Uterus (tissue), 4 donors: ENCODE data around the gene TMEM74B. TPM values are rescaled to one million over a fixed set of nuclear protein-coding genes. Genes with fewer than 3 reads are reported as not detected.

ENCODE experiments used
- DNase-seq, 2 donors: peaks; one replicate each; pipeline ENCODE4 v3.0.0-alpha.2; 2019 to 2020
- H3K27ac ChIP-seq, 2 donors: fragments of 200-600 bp; sonication (generic); 1 replicate in 1 of 2; 2 replicates in 1 of 2; pipeline ENCODE4 v1.5.1; 2016 to 2018
- H3K27me3 ChIP-seq, 2 donors: fragments of 200-600 bp; sonication (generic); one replicate each; pipeline ENCODE4 v1.5.1; 2018 to 2019; ENCODE audit warnings: control low read depth in 1 of 2
- H3K36me3 ChIP-seq, 2 donors: fragments of 200-600 bp; sonication (generic); one replicate each; pipeline ENCODE4 v1.5.1; 2019; ENCODE audit warnings: control low read depth in 1 of 2
- H3K4me1 ChIP-seq, 2 donors: fragments of 200-600 bp; sonication (generic); one replicate each; pipeline ENCODE4 v1.5.1; 2018 to 2019; ENCODE audit warnings: control low read depth in 1 of 2
- H3K4me3 ChIP-seq, 2 donors: fragments of 200-600 bp; sonication (generic); 1 replicate in 1 of 2; 2 replicates in 1 of 2; pipeline ENCODE4 v1.5.1; 2018 to 2019; ENCODE audit warnings: mild to moderate bottlenecking in 1 of 2
- H3K9me3 ChIP-seq, 2 donors: fragments of 200-600 bp; sonication (generic); one replicate each; pipeline ENCODE4 v1.5.1; 2019; ENCODE audit warnings: control low read depth in 1 of 2
- CTCF ChIP-seq, 4 experiments: fragments of 200-600 bp in 2 of 4; fragments of 450-650 bp in 2 of 4; sonication (generic) in 2 of 4; IDR thresholded peaks; one replicate each; pipeline ENCODE4 v1.5.1; 2016 to 2019; ENCODE audit warnings: antibody characterized with exemption in 4 of 4, mild to moderate bottlenecking in 2 of 4, moderate library complexity in 1 of 4
- POLR2A ChIP-seq, 2 donors: fragments of 450-650 bp; IDR thresholded peaks; one replicate each; pipeline ENCODE4 v1.6.1; 2016; ENCODE audit warnings: antibody characterized with exemption in 2 of 2, mild to moderate bottlenecking in 1 of 2, moderate library complexity in 1 of 2
- intact Hi-C: fragments of 100-400 bp; cut with DNase I; formaldehyde crosslinking; loops from one replicate; pipeline ENCODE4 v1.15.1; 2023; ENCODE audit warnings: low total_unique reads
- total RNA-seq, 4 donors: library from RNA; depleted of rRNA in 3 of 4; stranded (reverse); fragments of >200 nt in 3 of 4; gene quantifications; one replicate each; pipeline versions ENCODE4 v1.1.0 to v1.2.4, GENCODE V29; 2014 to 2023
- donor health status: DM: yes; HTN: yes; CAD: no.

The TMEM74B gene
- total RNA-seq, 4 donors from 2014 or later, result 0.49 to 2.0 (median 1.9) TPM; not detected in 1

GRCh38 chr20:1134836-1135235, 49.9 kb downstream of the TMEM74B start:
- Histone ChIP-seq H3K36me3 (no peaks in the 10 kb centered on the region), H3K4me1 (no peaks in the 10 kb centered on the region), H3K4me3 (no peak overlapping the region), H3K9me3 (no peaks in the 10 kb centered on the region), H3K27ac (no peak overlapping the region), H3K27me3 (no peaks in the 10 kb centered on the region)
- intact Hi-C loops, result no loop called here
- DNase-seq, result no peak
- TF ChIP-seq POLR2A (IDR thresholded peaks at IDR 0.05), result no peak
- no peak for TF ChIP-seq CTCF (IDR thresholded peaks at IDR 0.05)

GRCh38 chr20:1134355-1134754, 50.4 kb downstream of the TMEM74B start:
- H3K9me3 ChIP-seq, result no peaks in the 10 kb centered on the region
- H3K36me3 ChIP-seq, result no peaks in the 10 kb centered on the region
- intact Hi-C loops, result no loop called here
- no peaks in the 10 kb centered on the region for H3K27me3 ChIP-seq
- no peak for TF ChIP-seq CTCF (IDR thresholded peaks at IDR 0.05)
- no peak for TF ChIP-seq POLR2A (IDR thresholded peaks at IDR 0.05)
- H3K4me1 ChIP-seq, result no peaks in the 10 kb centered on the region
- no peak overlapping the region for H3K4me3 ChIP-seq
- no peak for DNase-seq
- no peak overlapping the region for H3K27ac ChIP-seq

- no peak overlapping the region for H3K27ac ChIP-seq
- H3K36me3 ChIP-seq, result no peaks in the 10 kb centered on the region
- H3K27me3 ChIP-seq, result no peaks in the 10 kb centered on the region
- no peak for TF ChIP-seq POLR2A (IDR thresholded peaks at IDR 0.05)
- TF ChIP-seq CTCF (IDR thresholded peaks at IDR 0.05), result no peak
- intact Hi-C loops, result no loop called here
- no peaks in the 10 kb centered on the region for H3K9me3 ChIP-seq
- no peak for DNase-seq
- no peak overlapping the region for H3K4me3 ChIP-seq
- no peaks in the 10 kb centered on the region for H3K4me1 ChIP-seq
Observed at GRCh38 chr20:1131354-1131753, 53.4 kb downstream of the TMEM74B start.

GRCh38 chr20:1130847-1131246, 53.9 kb downstream of the TMEM74B start:
- Histone ChIP-seq H3K27me3 (no peaks in the 10 kb centered on the region), H3K4me1 (no peaks in the 10 kb centered on the region), H3K4me3 (no peak overlapping the region), H3K27ac (no peak overlapping the region), H3K9me3 (no peaks in the 10 kb centered on the region), H3K36me3 (no peaks in the 10 kb centered on the region)
- intact Hi-C loops, result no loop called here
- no peak for DNase-seq
- TF ChIP-seq POLR2A (IDR thresholded peaks at IDR 0.05), result no peak
- no peak for TF ChIP-seq CTCF (IDR thresholded peaks at IDR 0.05)

Other genes with a start within 250 kb of the TMEM74B start
- under 1 TPM in 1 of 4 donors, not detected in 3; 0.67 TPM for gene RSPO4, start 182.7 kb downstream of the TMEM74B start, total RNA-seq
- 10 to 100 TPM; 11.5 to 91.6 (median 54.5) TPM for gene PSMF1, start 66.4 kb downstream of the TMEM74B start, total RNA-seq
- gene C20orf202, start 18.5 kb upstream of the TMEM74B start, total RNA-seq, result under 1 TPM in 2 of 4 donors, not detected in 2; 0.73 to 0.83 TPM
- gene RAD21L1, start 41.1 kb upstream of the TMEM74B start, total RNA-seq, result not detected
- 10 to 100 TPM in 1 of 4 donors, 1 to 10 TPM in 3; 2.1 to 14.0 (median 4.5) TPM for gene SNPH, start 81.3 kb upstream of the TMEM74B start, total RNA-seq
- gene SDCBP2, start 144.2 kb upstream of the TMEM74B start, total RNA-seq, result 1 to 10 TPM in 3 of 4 donors, under 1 TPM in 1; 0.26 to 9.1 (median 5.5) TPM
- 100 to 1,000 TPM in 3 of 4 donors, 10 to 100 TPM in 1; 99.5 to 253 (median 206) TPM for gene FKBP1A, start 208.1 kb upstream of the TMEM74B start, total RNA-seq